ENCODE measurements around the gene TRPV3. TPM values are rescaled to one million over a fixed set of nuclear protein-coding genes. Genes with fewer than 3 reads are reported as not detected.
A peak's percentile ranks its signal among the peaks of the same experiment; 100 is the strongest.
"Not testable (repeated sequence)": the region's sequence is repeated elsewhere in the genome, so short reads cannot be mapped to it uniquely, and the experiment has no call there.

Gene TRPV3
- total RNA-seq, 1 experiment from 2014 or later: under 0.01 TPM

DNA sequence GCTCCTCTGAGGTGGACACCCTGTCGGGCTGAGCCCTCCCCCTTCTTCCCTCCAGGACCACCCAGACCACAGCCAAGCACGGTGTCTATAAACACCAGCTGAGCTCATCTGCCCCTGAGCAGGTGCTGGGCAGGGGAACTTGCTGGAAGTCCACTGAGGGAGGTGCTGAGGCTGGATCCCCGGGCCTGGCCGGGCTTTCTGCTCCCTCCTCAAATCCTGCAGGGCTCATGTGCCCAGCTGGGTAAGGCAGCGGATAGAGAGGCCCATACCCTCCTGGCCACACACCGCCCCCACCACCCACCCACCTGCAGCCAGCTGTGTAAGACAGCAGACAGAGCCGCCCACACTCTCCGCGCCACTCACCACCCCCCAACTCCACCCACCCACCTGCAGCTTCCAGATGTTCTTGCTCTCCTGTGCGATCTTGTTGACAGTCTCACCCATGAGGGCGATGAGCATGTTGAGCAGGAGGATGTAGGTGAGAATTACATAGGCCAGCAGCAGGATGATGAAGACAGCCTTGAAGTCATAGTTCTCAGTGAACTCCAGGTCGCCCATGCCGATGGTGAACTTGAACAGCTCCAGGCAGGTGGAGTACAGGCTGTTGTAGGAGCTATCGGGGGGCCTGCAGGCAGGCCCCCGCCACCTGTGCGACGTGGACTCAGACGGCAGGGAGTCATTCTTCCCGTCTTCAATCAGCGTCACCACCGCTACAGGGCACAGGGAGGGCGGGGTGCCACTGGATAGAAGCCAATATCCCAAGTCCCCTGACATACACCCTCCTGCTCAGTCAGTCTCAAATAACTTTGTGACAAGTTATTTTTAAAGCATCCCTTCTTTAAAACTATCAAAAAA, 15.9 kb upstream of the TRPV3 start:
- DNase-seq (ENCODE audit: low read depth): no peak

DNA sequence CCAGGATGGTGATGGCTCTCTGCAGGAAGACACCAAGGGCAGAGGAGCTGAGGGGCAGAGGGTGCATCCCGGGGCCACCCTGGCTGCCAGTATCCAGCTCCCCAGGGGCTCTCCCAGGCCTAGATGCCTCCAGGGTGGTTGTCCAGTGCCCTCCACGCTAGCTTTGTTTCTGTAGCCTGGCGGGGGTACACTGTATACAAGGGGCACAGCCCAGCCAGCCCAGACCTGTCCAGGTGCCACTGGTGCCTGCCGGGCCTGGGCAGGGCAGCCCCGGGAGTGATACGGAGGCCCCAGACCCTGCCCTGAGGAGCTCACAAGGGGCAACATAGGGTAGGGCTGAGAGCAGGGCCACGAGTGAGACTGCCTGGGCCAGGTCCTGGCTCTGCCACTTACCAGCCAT, 14.6 kb upstream of the TRPV3 start:
- no peak for DNase-seq (ENCODE audit: low read depth)

DNA sequence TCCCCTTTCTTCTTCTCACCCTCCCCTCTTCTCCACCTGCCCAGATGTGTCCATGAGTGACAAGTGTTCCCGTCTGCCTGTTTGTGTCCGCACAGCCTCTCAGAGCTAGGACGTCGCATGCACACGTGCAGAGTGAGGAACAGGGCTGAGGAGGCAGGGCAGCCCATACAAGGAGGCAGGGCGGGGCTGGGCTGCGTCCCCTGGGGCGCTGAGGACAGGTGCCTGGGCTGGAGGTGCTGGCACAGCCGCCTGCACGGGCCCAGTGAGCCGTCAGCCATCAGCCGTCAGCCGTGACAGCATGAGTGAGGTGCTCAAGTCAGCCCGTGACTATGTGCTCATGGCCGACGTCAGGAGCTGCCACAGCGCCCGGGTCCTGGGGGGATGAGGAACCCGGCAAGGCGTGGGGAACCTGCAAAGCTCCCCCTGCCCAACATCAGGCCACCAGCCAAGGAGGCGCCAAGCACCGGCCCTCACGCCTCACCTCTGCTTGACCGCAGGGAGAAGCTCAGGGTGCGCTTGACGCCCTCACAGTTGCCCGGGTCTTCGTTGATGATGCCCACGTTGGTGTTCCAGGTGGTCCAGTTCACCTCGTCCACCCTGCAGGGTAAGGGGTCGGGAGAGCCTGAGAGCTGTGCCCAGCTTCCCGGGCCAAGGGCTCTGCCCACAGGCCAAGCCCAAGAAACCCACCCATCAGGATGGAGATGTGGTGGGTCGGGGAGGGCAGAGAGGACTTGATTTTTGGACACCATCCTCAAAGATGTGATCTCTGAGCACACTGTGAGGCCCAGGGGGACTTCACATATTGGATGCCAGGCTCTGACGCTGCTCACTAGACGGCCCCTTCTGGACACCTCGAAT, 13.7 kb upstream of the TRPV3 start:
- DNase-seq (ENCODE audit: low read depth): no peak

DNA sequence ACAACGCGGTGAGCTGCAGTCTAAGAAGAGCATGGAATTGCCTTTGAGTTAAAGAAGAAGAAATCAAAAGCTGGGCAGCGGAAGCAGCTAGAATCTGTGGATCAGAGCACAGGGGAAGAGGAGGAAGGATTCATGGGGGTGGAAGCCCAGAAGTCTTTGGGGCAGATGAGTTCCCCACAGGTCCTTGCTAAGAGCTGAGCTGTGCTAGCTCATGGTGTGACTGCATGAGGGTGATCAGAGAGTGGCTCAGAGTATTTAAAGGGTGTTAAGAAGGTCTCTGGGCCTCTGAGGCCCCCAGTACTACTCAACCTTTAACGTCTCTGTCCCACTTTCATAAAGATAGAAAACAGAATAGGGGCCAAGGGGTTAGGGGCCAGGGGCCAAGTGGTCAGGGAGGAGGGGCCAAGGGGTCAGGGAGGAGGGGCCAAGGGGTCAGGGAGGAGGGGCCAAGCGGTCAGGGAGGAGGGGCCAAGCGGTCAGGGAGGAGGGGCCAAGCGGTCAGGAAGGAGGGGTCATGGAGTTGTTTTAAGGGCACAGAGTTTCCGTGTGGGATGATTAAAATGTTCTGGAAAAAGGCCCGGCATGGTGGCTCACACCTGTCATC, 12.0 kb upstream of the TRPV3 start:
- no peak for DNase-seq (ENCODE audit: low read depth)

DNA sequence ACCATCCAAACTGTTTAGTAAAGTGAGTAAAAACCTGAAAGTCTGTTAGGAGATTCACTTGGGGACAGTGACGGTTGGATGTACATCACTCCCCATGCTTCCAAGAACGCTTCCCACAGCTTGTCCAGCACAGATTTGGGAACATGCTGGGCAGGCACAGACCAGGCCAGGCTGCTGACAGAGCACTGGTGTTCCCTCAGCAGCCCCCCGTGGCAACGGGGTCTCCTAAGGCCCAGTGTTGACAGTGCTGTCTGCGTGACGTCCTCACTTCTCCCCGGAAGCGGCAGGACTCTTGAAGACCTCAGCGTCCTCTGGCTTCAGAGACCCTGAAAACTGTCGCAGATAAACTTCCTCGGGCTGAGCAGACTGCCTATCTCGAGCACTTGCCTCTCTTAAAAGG, 8.9 kb upstream of the TRPV3 start:
- no peak for DNase-seq (ENCODE audit: low read depth)

DNA sequence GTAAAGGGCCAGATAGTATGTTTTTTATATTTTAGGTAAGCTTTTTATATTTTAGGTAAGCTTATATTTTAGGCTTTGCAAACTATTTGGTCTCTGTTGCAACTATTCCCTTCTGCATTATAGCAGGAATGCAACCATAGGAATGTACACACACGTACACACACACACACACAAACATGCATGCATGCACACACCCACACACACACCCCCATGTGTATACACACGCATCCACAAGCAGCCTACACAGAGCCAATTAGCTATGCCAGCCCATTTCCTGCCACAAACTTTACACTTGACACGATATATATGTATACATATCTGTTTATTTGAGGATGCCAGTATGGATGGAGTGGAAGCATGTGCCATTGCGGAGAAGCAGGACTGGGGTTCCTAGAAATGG, 7.5 kb upstream of the TRPV3 start:
- no peak for DNase-seq (ENCODE audit: low read depth)

DNA sequence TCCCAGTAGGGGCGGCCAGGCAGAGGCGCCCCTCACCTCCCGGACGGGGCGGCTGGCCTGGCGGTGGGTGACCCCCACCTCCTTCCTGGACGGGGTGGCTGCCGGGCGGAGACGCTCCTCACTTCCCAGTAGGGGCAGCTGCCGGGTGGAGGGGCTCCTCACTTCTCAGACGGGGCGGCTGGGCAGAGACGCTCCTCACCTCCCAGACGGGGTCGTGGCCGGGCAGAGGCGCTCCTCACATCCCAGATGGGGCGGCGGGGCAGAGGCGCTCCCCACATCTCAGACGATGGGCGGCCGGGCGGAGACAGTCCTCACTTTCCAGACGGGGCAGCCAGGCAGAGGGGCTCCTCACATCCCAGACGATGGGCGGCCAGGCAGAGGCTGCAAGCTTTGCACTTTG, 6.6 kb upstream of the TRPV3 start:
- DNase-seq (ENCODE audit: low read depth): not testable (repeated sequence)

DNA sequence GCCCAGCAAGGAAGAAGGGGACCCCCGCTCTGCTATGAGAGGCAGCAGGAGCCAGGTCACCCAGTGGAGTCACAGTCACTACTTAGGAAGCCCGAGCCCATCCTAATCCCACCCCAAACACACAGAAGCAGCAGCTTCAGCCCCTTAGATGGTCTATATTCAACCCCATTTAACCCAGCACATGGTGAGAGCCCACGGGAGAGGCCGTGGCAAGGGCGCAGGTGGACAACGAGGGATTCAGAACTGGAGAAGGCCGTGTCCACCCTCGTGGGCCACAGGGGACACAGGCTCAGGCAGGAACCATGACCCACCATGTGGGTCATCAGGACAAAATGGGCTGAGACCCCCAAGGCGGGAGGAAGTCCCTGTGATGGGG, 1.6 kb upstream of the TRPV3 start:
- DNase-seq (ENCODE audit: low read depth): no peak

DNA sequence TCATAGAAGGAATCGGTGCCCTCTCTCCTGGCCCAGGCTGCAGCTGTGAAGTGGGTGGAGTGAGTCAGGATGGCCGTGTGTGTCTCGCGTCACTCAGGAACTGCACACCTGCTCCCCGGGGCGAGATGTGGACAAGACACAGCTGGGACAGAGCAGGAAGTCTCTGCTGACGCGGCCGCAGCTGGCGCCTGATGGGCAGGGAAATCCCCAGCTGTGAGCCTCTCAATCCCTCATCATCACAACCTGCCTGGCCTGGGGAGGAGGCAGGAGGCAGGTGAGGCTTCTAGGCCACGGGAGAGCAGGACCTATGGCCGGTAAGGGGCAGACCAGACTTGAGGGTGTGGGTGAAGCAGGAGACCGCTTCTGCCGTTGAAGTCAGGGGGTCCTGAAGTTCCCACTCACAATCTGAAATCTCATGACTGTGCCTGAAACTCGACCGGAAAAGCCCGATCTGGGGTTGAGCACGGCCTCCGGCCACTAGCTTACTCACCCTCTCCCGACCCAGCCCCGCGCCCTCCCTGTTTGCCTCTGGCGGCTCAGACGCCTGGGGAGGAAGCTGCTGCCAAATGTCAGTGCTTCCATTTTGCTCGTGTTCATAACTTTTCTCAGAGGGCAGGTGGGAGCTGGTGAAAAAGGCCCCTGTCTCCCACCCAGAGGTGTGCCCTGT, 1.1 kb upstream of the TRPV3 start:
- DNase-seq (ENCODE audit: low read depth): peak; percentile 83

DNA sequence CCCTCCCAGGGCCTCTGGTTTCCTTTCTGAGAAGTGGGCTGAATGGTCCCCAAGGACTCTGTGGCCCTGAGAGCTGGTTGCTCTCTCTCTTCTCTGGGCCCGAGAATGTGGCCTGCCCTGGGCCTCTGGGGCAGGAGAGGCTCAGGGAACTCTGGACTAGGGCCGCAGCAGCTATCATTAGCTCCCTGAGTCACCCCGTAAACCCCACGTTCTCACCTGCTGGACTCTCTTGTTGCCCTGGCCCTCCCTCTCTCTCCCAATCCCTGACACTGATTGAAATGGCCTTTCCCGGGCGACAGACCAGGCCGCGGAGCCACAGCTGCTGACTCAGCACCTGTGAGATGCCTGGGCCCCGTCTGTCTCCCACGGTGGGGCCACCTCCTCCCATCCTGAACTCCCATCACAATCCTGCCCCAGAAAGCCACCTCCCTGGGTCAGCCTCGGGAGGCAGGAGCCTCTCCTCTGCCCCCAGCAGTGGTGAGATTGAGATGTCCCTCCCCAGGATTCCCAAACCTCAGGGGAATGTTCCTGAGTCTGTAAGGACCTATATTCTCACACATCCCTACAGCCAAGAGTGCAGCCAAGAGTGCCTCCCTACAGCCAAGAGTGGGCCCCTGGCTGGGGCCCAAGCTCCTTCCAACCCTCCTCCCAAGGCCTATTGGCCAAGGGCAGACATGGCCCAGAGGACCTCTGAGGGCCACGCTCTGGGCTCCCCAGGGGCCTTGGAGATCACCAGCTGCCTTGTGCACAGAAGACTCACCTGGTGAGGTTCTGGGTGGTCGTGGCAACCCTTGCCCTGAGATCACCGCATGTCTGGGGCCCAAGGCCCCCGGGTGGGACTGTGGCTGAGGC, 470 bp downstream of the TRPV3 start:
- no peak for DNase-seq (ENCODE audit: low read depth)

DNA sequence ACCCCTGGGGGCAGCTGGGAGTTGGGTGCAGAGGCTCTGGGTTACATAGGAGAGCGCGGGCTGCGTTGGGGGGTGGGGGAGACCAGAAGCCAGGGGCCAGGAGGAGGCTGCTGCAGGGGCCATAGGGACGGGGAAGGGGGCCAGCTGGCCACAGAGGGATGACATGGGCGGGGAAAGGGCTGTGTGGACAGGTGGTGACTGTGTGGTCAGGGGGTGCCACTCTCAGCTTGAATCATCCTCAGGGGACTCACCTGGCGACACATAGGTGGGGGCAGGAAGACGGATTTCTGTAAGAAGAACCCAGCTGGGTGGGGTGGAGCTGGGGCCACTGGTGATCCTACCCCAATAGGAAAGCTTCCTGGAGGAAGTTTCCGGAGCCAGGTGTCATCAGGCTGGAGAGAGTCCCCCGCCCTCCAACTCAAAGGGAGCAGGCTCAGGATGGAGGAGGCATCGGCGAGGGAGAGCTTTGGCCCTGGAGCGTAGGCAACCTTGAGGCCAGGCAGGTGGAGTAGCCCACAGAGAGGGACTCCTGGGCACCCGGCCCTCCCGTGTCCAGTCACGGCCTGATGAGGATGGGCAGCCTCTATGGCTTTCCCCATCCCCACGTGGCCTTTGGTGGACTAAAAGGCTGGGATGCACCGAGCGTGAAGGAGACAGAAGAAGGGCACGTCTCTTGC, 1.2 kb downstream of the TRPV3 start:
- DNase-seq (ENCODE audit: low read depth): no peak

DNA sequence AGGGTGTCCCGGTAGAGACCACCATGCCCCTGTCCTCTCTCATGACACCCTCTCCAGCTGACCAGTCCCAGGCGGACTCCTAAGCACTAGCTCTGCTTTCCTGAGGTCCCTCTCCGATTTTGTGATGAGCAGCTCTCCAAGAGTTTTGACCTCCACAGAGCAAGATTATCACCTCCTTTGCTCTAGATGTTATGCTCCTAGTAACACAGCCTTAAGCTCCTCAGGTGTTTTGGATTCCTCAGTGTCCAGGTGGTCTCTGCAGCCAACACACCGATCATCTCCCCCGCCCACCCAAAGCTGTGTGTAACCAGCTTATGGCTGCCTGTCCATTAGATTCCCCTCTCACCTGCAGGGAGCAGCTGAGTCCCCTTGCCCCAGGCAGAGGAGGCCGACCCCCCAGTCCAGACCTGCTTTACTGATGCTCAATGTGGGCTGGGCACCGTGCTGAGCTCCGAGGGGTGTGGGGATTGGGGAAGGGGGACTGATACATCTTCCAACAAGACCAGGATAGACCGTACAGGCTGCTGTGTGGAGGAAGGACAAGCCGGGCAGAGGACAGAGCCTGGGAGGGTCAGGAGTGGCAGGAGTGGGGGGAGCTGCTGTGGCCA, 2.3 kb downstream of the TRPV3 start:
- no peak for DNase-seq (ENCODE audit: low read depth)

DNA sequence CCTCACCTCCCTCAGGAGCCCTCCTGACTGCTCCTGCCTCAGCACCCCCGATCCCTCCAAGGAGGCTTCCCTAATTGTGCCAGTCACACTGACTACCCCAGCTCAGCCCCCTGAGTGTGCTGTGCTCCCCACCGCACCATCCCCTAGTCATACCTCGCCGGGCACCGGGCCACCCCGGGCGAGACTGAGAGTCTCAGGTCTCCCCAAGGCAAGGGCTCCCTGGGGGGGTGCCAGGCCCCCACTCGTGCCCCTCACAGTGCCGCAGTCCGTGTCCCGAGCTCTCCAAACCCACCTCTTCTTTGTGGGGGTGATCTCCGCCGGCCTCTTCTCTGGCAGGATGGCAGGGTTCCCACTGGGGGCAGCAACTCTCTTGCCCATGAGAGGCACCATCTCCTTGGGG, 3.2 kb downstream of the TRPV3 start:
- no peak for DNase-seq (ENCODE audit: low read depth)

DNA sequence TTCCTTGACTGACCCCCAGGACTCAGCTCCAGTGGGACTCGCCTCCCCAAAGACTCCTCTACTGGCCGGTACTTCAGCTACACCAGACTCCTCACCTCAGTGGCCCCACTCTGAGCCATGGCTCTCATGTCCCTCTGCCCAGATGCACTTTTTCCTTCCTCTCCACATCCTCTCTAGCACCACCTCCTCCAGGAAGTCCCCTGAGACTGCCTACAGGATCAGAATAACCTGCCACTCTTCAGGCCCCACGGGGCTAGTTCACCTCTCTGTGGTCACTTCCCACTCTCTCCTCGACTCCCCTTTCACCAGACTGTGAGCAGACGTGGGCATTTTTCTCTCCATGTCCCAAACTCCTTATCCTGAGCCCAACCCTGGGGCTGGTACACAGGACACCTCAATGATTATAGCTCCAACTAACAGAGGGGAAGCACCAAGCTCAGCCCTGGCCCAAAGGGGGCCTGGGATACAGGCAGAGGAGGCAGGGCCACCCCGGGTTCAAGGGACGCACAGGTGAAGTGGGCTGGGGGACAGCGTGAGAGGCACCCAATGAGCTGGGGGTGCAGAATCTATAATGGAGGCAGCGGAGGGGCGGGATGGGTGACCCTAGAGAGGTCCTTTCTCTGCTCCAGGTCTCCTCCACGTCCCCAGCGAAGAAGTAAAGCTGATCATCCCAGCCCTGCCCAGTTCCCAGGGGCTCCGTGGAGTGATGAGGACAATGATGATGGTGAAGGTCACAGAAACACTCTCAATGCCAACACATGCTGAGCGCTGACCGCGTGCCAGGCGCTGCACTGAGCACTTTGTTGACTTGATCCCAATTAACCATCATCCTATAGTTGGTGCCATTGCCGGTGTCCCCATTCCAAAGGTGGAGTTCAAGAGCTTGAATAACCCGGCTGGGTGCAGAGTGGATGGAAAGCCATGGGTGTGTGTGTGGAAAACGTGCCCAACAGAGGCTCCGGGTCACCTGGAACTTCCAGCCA, 3.9 kb downstream of the TRPV3 start:
- DNase-seq (ENCODE audit: low read depth): no peak

DNA sequence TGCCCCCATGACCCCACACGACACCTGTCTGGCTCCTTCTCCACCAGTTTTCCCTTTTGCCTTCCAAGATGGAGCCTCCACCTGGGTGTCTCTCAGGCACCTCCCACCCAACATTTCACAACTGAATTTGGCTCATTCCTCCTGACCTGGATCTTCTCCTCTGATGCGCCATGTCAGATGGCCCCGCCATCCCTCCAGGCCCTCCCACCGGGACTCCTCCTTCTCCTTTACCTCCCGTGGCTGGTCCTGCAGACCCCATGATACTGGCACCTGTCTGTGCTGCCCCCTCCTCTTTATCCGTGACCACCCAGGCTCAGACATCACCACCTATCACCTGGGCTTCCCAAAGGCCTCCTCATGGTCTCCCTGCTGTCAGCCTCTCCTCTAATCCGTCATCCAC, 4.7 kb downstream of the TRPV3 start:
- DNase-seq (ENCODE audit: low read depth): no peak

DNA sequence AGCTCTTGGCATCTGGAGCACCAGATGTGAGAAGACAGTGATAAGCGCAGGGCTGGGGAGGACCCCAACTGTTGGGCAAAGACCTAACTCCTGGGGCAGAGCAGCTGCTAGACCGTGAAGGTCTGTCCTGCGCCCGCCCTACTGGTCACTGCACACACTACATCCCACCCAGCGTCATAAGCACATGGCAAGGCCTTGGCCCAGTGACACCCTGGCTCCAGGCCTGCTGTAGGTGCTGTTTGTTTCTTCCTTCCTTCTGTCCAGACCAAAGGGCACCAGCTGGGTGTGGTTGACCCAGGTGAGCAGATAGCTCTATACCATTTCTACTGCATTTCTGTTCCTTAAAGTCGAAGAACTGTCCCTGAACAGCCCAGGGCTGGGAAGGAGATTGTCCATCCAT, 6.4 kb downstream of the TRPV3 start:
- no peak for DNase-seq (ENCODE audit: low read depth)

DNA sequence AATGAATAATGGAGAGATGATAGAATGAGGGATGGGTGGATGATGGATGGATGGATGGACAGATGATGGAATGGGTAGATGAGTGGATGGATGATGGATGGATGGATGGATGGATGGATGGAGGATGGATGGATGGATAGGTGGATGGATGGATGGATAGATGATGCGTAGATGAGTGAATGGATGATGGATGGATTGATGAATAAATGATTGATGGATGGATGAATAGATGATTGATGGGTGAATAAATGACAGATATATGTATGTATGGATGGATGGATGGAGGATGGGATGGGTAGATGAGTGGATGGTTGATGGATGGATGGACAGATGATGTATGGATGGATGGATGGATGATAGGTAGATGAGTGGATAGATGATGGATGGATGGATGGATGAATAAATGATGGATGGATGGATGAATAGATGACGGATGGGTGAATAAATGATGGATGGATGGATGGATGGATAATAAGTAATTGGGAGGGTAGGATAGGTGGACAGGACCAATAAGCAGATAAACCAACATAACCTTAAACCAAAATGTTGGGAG, 7.9 kb downstream of the TRPV3 start:
- no peak for DNase-seq (ENCODE audit: low read depth)

DNA sequence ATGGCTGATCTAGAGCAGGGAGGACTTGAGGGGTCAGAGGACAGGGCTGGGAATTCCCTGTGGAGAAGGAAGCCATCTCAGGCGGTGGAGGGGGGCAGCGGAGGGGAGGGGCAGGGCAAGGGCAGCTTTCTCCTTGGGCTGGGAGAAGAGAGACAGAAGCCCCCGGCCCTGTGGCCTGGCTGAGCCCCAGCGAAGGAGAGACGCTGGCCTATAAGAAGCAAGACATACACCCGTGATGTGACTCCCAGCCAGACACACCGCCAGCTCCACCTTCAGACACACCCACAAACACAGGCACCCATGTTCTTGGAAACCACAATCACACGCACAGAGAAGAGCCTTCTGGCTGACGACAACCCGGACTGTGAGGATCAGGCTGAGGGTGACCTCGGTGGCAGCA, 10.0 kb downstream of the TRPV3 start:
- no peak for DNase-seq (ENCODE audit: low read depth)

DNA sequence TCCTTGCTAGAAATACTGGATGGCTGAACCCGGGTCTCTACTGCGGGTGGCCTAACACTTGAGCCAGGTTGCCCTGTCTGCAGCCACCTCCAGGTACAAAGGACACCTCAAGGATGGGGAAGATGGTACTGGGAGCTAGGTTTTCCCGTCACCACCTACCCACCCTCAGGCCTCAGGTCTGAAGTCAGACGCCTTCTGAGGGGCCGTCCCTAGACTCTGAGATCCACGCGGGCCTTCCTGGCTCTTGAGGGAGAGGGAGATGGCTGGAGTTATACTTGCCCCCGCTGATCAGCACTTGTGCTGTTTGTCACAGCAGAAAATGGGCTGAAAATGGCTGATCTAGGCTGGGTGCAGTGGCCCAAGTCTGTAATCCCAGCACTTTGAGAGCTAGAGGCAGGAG, 10.6 kb downstream of the TRPV3 start:
- DNase-seq (ENCODE audit: low read depth): no peak
